H4 (cell line): ENCODE data around the gene GTF2F2. TPM values are rescaled to one million over a fixed set of nuclear protein-coding genes. Genes with fewer than 3 reads are reported as not detected.
"Not testable (repeated sequence)": the region's sequence is repeated elsewhere in the genome, so short reads cannot be mapped to it uniquely, and the experiment has no call there.

Source experiments
- DNase-seq: peaks from one replicate; pipeline ENCODE4 v3.0.0-alpha.2; 2015; ENCODE audit warnings: low spot score
- total RNA-seq: library from RNA; depleted of rRNA; stranded (reverse); fragments of >200 nt; shearing (Covaris generic); gene quantifications from 2 replicates; pipeline ENCODE4 v1.2.3, GENCODE V29; 2014

The GTF2F2 gene
- total RNA-seq, 1 experiment from 2014 or later, result 36.5 TPM

GRCh38 chr13:45218689-45219088 lies 98.4 kb downstream of the GTF2F2 start:
- DNase-seq, result no peak

- peak; percentile 37 for DNase-seq
Measured at GRCh38 chr13:45219123-45219891, 99.0 kb downstream of the GTF2F2 start.

- DNase-seq, result peak; percentile 61
Measured at GRCh38 chr13:45219938-45220375, 99.6 kb downstream of the GTF2F2 start.

GRCh38 chr13:45220403-45220802 lies 100.1 kb downstream of the GTF2F2 start:
- DNase-seq, result no peak

GRCh38 chr13:45222516-45222915 lies 102.2 kb downstream of the GTF2F2 start:
- DNase-seq, result no peak

GRCh38 chr13:45222919-45223318 lies 102.6 kb downstream of the GTF2F2 start:
- DNase-seq, result no peak

- DNase-seq, result no peak
Measured at GRCh38 chr13:45224176-45224575, 103.9 kb downstream of the GTF2F2 start.

GRCh38 chr13:45225370-45225769 lies 105.1 kb downstream of the GTF2F2 start:
- DNase-seq, result no peak

- no peak for DNase-seq
Measured at GRCh38 chr13:45226024-45226423, 105.7 kb downstream of the GTF2F2 start.

- no peak for DNase-seq
Measured at GRCh38 chr13:45228002-45228401, 107.7 kb downstream of the GTF2F2 start.

GRCh38 chr13:45229172-45229571 lies 108.9 kb downstream of the GTF2F2 start:
- DNase-seq, result no peak

GRCh38 chr13:45231305-45231704 lies 111.0 kb downstream of the GTF2F2 start:
- DNase-seq, result no peak

- no peak for DNase-seq
Measured at GRCh38 chr13:45231722-45232121, 111.4 kb downstream of the GTF2F2 start.

GRCh38 chr13:45232591-45232990 lies 112.3 kb downstream of the GTF2F2 start:
- DNase-seq, result no peak

GRCh38 chr13:45238945-45239795 lies 118.9 kb downstream of the GTF2F2 start:
- DNase-seq, result no peak

- DNase-seq, result no peak
Measured at GRCh38 chr13:45240143-45240542, 119.8 kb downstream of the GTF2F2 start.

- DNase-seq, result peak; percentile 12
Measured at GRCh38 chr13:45242070-45242469, 121.8 kb downstream of the GTF2F2 start.

- no peak for DNase-seq
Measured at GRCh38 chr13:45242524-45242923, 122.2 kb downstream of the GTF2F2 start.

- no peak for DNase-seq
Measured at GRCh38 chr13:45243077-45243476, 122.8 kb downstream of the GTF2F2 start.

- DNase-seq, result not testable (repeated sequence)
Measured at GRCh38 chr13:45244736-45245135, 124.4 kb downstream of the GTF2F2 start.

GRCh38 chr13:45249662-45250061 lies 129.4 kb downstream of the GTF2F2 start:
- no peak for DNase-seq

- DNase-seq, result no peak
Measured at GRCh38 chr13:45254396-45254795, 134.1 kb downstream of the GTF2F2 start.
